Hypothalamus (tissue), 51 donors: ENCODE results near the gene DPH6.
"Not testable (repeated sequence)": the region's sequence is repeated elsewhere in the genome, so short reads cannot be mapped to it uniquely, and the experiment has no call there.

Source experiments
- DNase-seq, 51 donors: peaks; one replicate each; lab custom pipeline; 2025; lab: John Stamatoyannopoulos, UW

The DPH6 gene

DNA sequence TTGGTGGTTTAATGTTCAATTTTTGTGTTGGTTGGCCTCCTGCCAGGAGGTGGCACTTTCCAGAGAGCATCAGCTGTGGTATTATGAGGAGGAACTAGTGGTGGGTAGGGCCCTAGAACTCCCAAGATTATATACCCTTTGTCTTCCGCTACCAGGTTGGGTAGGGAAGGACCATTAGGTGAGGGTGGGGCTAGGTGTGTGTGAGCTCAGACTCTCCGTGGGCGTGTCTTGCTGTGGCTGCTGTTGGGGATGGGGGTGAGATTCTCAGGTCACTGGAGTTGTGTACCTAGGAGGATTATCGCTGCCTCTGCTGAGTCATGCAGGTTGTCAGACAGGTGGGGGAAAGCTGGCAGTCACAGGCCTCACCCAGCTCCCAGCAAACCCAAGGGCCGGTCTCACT is 187.1 kb downstream of the DPH6 start:
- DNase-seq: no peak

DNA sequence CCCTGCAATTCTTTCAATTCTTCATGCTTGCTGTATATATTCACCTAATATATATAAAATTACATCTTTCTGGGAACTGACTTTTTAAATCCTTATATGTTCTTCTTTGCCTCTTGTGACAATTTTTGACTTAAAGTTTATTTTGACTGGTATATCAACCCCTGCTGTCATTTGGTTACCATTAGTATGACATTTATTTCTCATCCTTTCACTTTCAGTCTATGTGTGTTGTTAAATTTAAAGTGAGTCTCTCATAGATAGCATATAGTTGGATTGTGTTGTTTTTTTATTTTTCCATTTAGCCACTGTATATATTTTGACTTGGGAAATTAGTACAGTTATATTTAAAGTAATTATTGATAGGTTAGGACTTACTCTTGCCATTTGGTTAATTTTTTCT is 194.9 kb downstream of the DPH6 start:
- no peak for DNase-seq

DNA sequence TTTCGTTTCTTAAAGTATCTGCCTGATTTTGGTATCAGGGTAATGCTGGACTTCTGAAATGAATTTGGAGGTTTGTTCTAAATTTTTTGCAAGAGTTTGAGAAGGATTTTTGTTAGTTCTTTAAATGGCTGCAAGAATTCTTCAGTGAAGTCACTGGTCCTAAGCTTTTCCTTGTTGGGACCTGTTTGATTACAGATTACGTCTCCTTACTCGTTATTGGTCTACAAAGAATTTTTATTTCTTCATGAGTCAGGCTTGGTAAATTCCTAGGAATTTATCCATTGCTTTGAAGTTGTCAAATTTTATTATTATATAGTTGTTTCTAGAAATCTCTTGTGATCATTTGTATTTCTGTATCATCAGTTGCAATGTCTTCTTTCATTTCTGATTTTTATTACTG is 196.0 kb downstream of the DPH6 start:
- no peak for DNase-seq

- DNase-seq: no peak
These were observed 215.0 kb downstream of the DPH6 start for GRCh38 chr15:35330916-35331315.

DNA sequence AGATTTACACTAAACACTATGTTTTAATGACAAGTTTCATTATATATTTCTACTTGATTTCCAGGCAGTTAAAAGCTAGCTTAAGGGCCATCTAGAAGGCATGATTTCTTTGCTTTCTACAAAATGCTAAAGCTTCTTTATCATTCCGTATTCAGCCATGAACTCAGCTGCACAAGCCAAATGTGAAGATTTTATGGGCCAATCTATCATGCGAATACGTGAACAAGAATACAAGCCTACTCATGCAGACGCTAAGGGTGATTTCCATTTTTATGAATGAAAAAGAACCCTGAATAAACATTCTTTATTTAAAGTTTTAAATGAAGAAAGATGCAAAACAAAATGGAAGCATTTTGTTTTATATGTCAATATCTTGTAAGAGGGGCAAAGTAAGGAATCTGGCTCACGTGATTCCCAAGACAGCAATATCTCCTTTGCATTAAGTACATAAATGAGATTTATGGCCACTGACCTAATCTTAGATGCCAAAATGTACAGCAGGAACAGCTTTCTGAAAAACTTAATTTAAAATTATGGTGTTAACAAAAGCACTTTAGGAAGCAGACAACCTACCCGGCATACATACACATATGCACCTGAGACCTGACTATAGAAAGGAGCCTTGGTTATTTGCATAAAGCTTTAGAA is 215.8 kb downstream of the DPH6 start:
- no peak for DNase-seq

GRCh38 chr15:35329521-35329961 is 216.4 kb downstream of the DPH6 start:
- no peak for DNase-seq

GRCh38 chr15:35328836-35329235 is 217.1 kb downstream of the DPH6 start:
- DNase-seq: not testable (repeated sequence)

DNA sequence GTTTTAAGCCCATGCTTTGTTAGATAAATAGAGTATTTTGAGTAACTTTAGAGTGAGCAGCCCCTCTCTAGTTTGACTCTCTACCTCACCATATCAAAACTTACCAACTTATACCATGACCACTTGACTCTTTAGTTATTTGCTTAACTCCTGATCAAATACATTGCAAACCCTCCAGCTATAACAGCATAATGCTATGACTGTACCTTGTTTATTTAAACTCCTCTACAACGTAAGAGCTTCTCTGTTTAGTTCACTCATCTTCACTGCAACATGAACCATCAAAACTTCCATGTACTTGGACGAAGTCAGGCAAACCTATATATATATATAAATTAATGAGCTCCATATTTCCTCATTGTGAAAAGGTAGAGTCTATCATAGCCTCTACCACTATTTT is 218.2 kb downstream of the DPH6 start:
- DNase-seq: no peak

GRCh38 chr15:35325374-35325941 is 220.5 kb downstream of the DPH6 start:
- DNase-seq: no peak

DNA sequence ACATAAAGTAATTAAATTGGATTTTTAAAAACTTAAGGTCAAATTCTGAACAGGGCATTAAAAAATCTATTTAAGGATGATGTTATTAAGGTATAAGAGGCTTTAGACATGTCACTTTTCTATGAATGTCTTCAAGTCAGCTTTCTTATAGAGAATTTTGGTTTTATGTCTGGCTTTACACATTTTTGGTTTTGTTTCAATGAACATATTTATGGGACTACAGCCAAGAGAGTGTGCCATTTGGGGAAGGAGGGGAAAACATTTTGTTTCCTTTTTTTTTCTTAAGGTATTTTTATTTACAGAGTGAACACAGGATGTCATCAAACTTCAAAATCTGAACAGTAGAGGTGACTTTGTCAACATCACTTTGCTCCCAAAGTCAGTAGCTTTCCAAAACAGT is 222.8 kb downstream of the DPH6 start:
- DNase-seq: no peak

GRCh38 chr15:35321926-35322325 is 224.0 kb downstream of the DPH6 start:
- DNase-seq: no peak

- no peak for DNase-seq
These were observed 225.1 kb downstream of the DPH6 start for GRCh38 chr15:35320911-35321310.
